Spinal cord (tissue), 10 donors: ENCODE data around the gene LRP1B. TPM values are rescaled to one million over a fixed set of nuclear protein-coding genes. Genes with fewer than 3 reads are reported as not detected.

ENCODE experiments used
- DNase-seq, 6 donors: peaks; one replicate each; pipeline versions ENCODE4 v3.0.0 to v3.0.0-alpha.2; 2013 to 2015; ENCODE audit warnings: low spot score in 6 of 6, low read depth in 4 of 6
- H3K27ac ChIP-seq: one replicate; pipeline ENCODE4 v1.5.1; 2013; ENCODE audit warnings: low read depth, low read length, control low read depth
- H3K27me3 ChIP-seq: one replicate; pipeline ENCODE4 v1.6.1; 2013; ENCODE audit warnings: low read length; ENCODE audit not compliant: control insufficient read depth, insufficient read depth
- H3K36me3 ChIP-seq: one replicate; pipeline ENCODE4 v1.6.1; 2013; ENCODE audit warnings: low read length; ENCODE audit not compliant: control insufficient read depth, insufficient read depth
- H3K4me1 ChIP-seq: one replicate; pipeline ENCODE4 v1.6.1; 2013; ENCODE audit warnings: low read length; ENCODE audit not compliant: control insufficient read depth, insufficient read depth
- H3K4me3 ChIP-seq: one replicate; pipeline ENCODE4 v1.5.1; 2013; ENCODE audit warnings: low read depth, low read length, control low read depth
- H3K9me3 ChIP-seq: one replicate; pipeline ENCODE4 v1.6.1; 2013; ENCODE audit warnings: low read length; ENCODE audit not compliant: control insufficient read depth, insufficient read depth
- WGBS: methylation state at CpG from one replicate; pipeline ENCODE4 v1.1.5; 2013; ENCODE audit warnings: missing lambda C conversion rate; ENCODE audit not compliant: insufficient coverage; 5-methylcytosine and 5-hydroxymethylcytosine counted together
- polyA plus RNA-seq, 2 donors: library from polyadenylated mRNA; unstranded; fragments of 120-200 nt; gene quantifications; one replicate each; pipeline ENCODE4 v1.2.1, GENCODE V29; 2013; ENCODE audit not compliant: insufficient read length in 2 of 2
- total RNA-seq, 2 donors: library from RNA; depleted of rRNA in 1 of 2; stranded (reverse); fragments of 120-200 nt in 1 of 2; fragments of >200 nt in 1 of 2; gene quantifications; one replicate each; pipeline versions ENCODE4 v1.2.3 to v1.2.4, GENCODE V29; 2013 to 2014
- donor health status: healthy.

LRP1B gene
- total and polyA plus RNA-seq, 4 donors: 22.1 to 70.2 (median 32.1) TPM

- DNase-seq: no peak
- Histone ChIP-seq H3K4me3 (no peak overlapping the region), H3K36me3 (no peaks in the 10 kb centered on the region), H3K27me3 (no peaks in the 10 kb centered on the region), H3K9me3 (no peaks in the 10 kb centered on the region), H3K4me1 (no peaks in the 10 kb centered on the region), H3K27ac (no peak overlapping the region)
- WGBS: no CpG with 5 or more reads among the region's 1 CpG
Measured at GRCh38 chr2:140246058-140246457, 1884.8 kb downstream of the LRP1B start.

DNA sequence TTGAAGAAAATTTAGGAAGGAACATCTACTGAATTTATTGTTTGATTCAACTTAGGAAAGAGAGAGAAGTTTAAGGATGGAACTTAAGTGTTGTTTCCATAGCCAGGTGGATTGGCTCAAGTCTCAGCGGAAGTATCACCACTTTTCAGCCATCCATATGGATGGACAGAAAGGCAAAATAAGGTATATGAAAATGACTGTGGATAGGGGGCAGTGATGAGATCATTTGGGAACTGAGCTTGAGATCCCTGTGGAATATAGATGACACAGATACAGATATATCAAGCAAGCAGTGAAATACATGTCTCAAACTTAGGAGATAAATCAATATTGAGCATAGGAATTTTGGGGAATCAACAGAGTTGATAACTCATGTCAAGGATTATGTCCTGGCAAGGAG lies 1887.9 kb downstream of the LRP1B start:
- no peaks in the 10 kb centered on the region for H3K4me1 ChIP-seq
- WGBS: no CpG with 5 or more reads among the region's 1 CpG
- H3K27me3 ChIP-seq: no peaks in the 10 kb centered on the region
- no peak overlapping the region for H3K4me3 ChIP-seq
- DNase-seq: no peak
- no peaks in the 10 kb centered on the region for H3K9me3 ChIP-seq
- no peaks in the 10 kb centered on the region for H3K36me3 ChIP-seq
- H3K27ac ChIP-seq: no peak overlapping the region

GRCh38 chr2:140234116-140234515 lies 1896.7 kb downstream of the LRP1B start:
- no peak overlapping the region for H3K4me3 ChIP-seq
- H3K27me3 ChIP-seq: no peaks in the 10 kb centered on the region
- no peaks in the 10 kb centered on the region for H3K9me3 ChIP-seq
- no peaks in the 10 kb centered on the region for H3K36me3 ChIP-seq
- H3K27ac ChIP-seq: no peak overlapping the region
- WGBS: no CpG with 5 or more reads among the region's 3 CpGs
- no peak for DNase-seq
- H3K4me1 ChIP-seq: no peaks in the 10 kb centered on the region

DNA sequence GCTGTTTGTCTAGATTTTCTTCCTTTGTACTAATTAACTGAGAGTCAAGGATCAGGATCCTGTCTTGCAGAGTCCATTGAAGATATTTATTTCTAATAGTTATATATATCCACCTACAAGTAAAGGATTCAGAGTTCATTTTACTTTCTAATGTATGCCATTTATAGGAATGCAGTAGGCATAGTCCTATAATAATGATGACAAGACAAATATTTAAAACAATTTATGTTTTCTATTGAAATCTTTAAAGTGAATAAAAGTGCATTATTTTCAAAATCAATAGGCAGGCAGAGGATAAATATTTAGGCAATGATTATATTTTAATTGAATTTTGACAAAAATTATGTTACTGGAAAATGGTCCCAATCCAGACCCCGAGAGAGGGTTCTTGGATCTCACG lies 1919.9 kb downstream of the LRP1B start:
- 94% methylated on average over 2 of the region's 2 CpGs for WGBS
- no peaks in the 10 kb centered on the region for H3K27me3 ChIP-seq

DNA sequence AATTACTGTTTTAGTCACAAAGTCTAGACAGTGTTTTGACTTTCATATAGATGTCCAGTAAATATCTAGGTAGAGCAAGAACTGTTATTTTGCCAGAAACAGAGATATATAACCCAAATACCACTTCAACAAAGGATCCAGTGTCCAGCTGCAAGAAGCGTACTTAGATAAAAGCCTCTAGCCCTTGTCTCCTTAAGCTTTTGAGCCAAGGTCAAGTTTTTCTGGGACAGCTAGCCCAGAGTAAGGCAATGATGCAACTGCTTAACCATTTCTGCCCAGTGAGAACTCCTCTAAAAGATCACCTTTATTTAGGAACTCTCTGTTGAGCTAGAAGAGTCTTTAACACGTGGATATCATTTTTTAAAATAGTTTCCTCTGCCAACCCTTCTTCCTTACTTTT lies 1925.7 kb downstream of the LRP1B start:
- no peaks in the 10 kb centered on the region for H3K4me1 ChIP-seq
- no peaks in the 10 kb centered on the region for H3K27me3 ChIP-seq
- 67% methylated on average over 1 of the region's 2 CpGs for WGBS
- H3K9me3 ChIP-seq: no peaks in the 10 kb centered on the region
- no peak overlapping the region for H3K27ac ChIP-seq
- no peaks in the 10 kb centered on the region for H3K36me3 ChIP-seq
- no peak overlapping the region for H3K4me3 ChIP-seq
- DNase-seq: no peak

More for the DNA sequence above, 1919.9 kb downstream of the LRP1B start:
- Histone ChIP-seq H3K4me3 (no peak overlapping the region), H3K4me1 (peaks cover 3% of the 10 kb centered on the region), H3K9me3 (no peaks in the 10 kb centered on the region), H3K27ac (no peak overlapping the region), H3K36me3 (no peaks in the 10 kb centered on the region)
- no peak for DNase-seq

GRCh38 chr2:140203347-140203746 lies 1927.5 kb downstream of the LRP1B start:
- no peak overlapping the region for H3K4me3 ChIP-seq
- no peak overlapping the region for H3K27ac ChIP-seq
- 96% methylated on average over 3 of the region's 6 CpGs for WGBS
- no peaks in the 10 kb centered on the region for H3K4me1 ChIP-seq
- no peaks in the 10 kb centered on the region for H3K36me3 ChIP-seq
- no peak for DNase-seq
- no peaks in the 10 kb centered on the region for H3K27me3 ChIP-seq
- no peaks in the 10 kb centered on the region for H3K9me3 ChIP-seq

- no peak overlapping the region for H3K4me3 ChIP-seq
- no peaks in the 10 kb centered on the region for H3K27me3 ChIP-seq
- no peak overlapping the region for H3K27ac ChIP-seq
- H3K9me3 ChIP-seq: no peaks in the 10 kb centered on the region
- no peaks in the 10 kb centered on the region for H3K4me1 ChIP-seq
- H3K36me3 ChIP-seq: no peaks in the 10 kb centered on the region
- DNase-seq: no peak
- no CpG with 5 or more reads among the region's 2 CpGs for WGBS
Measured at GRCh38 chr2:140201572-140201971, 1929.2 kb downstream of the LRP1B start.

DNA sequence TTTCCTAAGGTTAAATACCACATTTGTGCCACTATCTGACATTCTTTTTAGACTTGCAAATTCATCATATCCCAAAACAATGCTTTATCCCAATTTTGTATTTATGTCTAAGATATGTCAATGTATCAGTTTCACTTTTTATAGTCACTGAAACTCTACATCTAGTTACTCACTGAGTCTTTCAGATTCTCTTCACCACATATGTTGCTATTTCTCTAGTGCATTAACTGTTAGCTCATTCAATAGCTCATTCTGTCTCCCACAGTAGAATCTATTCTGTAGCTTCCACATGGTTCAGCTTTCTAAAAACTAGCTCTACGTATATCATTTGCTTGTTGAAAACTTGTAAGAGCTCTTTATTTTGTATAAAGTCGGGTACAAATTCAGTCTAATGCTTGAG lies 1930.1 kb downstream of the LRP1B start:
- Histone ChIP-seq H3K36me3 (no peaks in the 10 kb centered on the region), H3K4me3 (no peak overlapping the region), H3K9me3 (no peaks in the 10 kb centered on the region), H3K27me3 (no peaks in the 10 kb centered on the region), H3K27ac (no peak overlapping the region), H3K4me1 (no peaks in the 10 kb centered on the region)
- WGBS: no CpG with 5 or more reads among the region's 2 CpGs
- DNase-seq: no peak

DNA sequence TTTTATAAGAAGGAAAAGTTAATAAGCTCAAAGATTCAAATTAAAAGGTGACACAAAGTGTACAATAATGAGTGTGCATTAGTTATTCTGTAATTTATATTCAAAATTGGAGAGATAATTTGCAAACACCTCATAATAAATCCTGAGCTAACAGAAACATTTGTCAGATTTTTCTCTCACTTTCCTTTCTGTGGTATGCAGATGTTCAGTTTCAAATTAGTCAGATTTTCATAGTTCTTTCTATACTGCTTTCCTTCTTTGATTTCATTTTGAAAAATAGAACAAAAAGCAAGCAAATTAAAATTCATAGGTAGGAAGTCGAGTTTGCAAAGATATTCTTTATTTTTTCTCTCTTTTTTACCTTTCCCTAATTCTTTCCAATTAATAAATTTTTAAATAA lies 1930.5 kb downstream of the LRP1B start:
- no CpG with 5 or more reads among the region's 1 CpG for WGBS
- no peaks in the 10 kb centered on the region for H3K4me1 ChIP-seq
- DNase-seq: no peak

DNA sequence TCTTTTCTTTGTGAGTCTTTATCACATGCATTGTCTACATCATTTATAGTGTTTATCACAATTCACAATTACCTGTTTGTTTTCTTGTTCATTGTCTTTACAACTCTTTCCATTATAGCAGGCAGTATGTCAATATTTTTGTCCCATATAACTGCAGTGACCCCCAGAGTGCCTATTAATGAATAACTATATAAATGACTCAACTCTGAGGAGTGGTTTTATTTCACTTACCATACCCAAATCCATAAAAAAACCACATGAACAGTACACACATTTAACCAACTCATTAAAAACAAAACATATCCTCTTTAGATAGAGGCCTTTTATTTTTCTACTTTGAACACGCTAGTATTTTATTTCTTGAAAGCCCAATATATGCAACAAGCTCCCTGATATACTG lies 1931.5 kb downstream of the LRP1B start:
- Histone ChIP-seq H3K27ac (no peak overlapping the region), H3K27me3 (no peaks in the 10 kb centered on the region), H3K9me3 (no peaks in the 10 kb centered on the region), H3K4me1 (no peaks in the 10 kb centered on the region), H3K36me3 (no peaks in the 10 kb centered on the region), H3K4me3 (no peak overlapping the region)
- DNase-seq: no peak
- no CpG with 5 or more reads among the region's 1 CpG for WGBS

More for the DNA sequence above, 1930.5 kb downstream of the LRP1B start:
- Histone ChIP-seq H3K27me3 (no peaks in the 10 kb centered on the region), H3K4me3 (no peak overlapping the region), H3K9me3 (no peaks in the 10 kb centered on the region), H3K27ac (no peak overlapping the region), H3K36me3 (no peaks in the 10 kb centered on the region)
